Osteoblast (primary cell): ENCODE data around the gene GNG10. TPM values are rescaled to one million over a fixed set of nuclear protein-coding genes. Genes with fewer than 3 reads are reported as not detected.

Source experiments
- DNase-seq: peaks from one replicate; pipeline ENCODE4 v3.0.0; 2011; ENCODE audit warnings: low spot score, mixed read lengths; ENCODE audit not compliant: insufficient read length; ENCODE audit errors: missing footprints
- H2AFZ ChIP-seq: 2 replicates; pipeline ENCODE4 v1.6.0; 2011; ENCODE audit warnings: mild to moderate bottlenecking, low read length
- H3K27ac ChIP-seq: 2 replicates; pipeline ENCODE4 v1.5.1; 2011; ENCODE audit warnings: mild to moderate bottlenecking, low read depth, low read length, moderate library complexity
- H3K27me3 ChIP-seq: 2 replicates; pipeline ENCODE4 v1.6.0; 2012; ENCODE audit warnings: mild to moderate bottlenecking, control low read depth, inconsistent platforms, low read length, moderate library complexity; ENCODE audit not compliant: insufficient read depth
- H3K36me3 ChIP-seq: 2 replicates; pipeline ENCODE4 v1.5.1; 2011; ENCODE audit warnings: mild to moderate bottlenecking, low read length, control low read depth, moderate library complexity; ENCODE audit not compliant: insufficient read depth
- H3K4me1 ChIP-seq: 2 replicates; pipeline ENCODE4 v1.5.1; 2011; ENCODE audit warnings: mild to moderate bottlenecking, low read length, control low read depth, moderate library complexity; ENCODE audit not compliant: insufficient read depth
- H3K4me2 ChIP-seq: 2 replicates; pipeline ENCODE4 v1.6.0; 2011; ENCODE audit warnings: mild to moderate bottlenecking, low read length; ENCODE audit not compliant: insufficient read depth
- H3K4me3 ChIP-seq: fragments of 200-600 bp; sonication (generic); 3 replicates; pipeline ENCODE4 v1.5.1; 2012; ENCODE audit warnings: mild to moderate bottlenecking, low read length, inconsistent platforms; ENCODE audit not compliant: insufficient read depth
- H3K79me2 ChIP-seq: 2 replicates; pipeline ENCODE4 v1.6.0; 2012; ENCODE audit warnings: mild to moderate bottlenecking, low read length, control low read depth, inconsistent platforms; ENCODE audit not compliant: insufficient read depth
- H3K9me3 ChIP-seq: 2 replicates; pipeline ENCODE4 v1.5.1; 2011; ENCODE audit warnings: low read depth, low read length, control low read depth
- H4K20me1 ChIP-seq: 2 replicates; pipeline ENCODE4 v1.6.0; 2012; ENCODE audit warnings: mild to moderate bottlenecking, low read length, control low read depth; ENCODE audit not compliant: insufficient read depth
- CTCF ChIP-seq: IDR thresholded peaks from 2 replicates; pipeline ENCODE4 v1.5.1; 2011; ENCODE audit warnings: mild to moderate bottlenecking, low read depth, low read length, moderate library complexity; ENCODE audit errors: extremely low read depth
- total RNA-seq: library from RNA; depleted of rRNA; stranded (reverse); fragments of >200 nt; gene quantifications from 2 replicates; pipeline ENCODE4 v1.2.3, GENCODE V29; 2012

Gene GNG10
- total RNA-seq, 1 donor: 69.1 TPM

- Histone ChIP-seq H3K36me3 (peaks cover 41% of the 10 kb centered on the region), H3K9me3 (no peaks in the 10 kb centered on the region), H3K27me3 (no peaks in the 10 kb centered on the region), H3K79me2 (peaks cover 29% of the 10 kb centered on the region), H3K4me1 (no peaks in the 10 kb centered on the region), H2AFZ (no peak overlapping the region), H4K20me1 (peaks cover 6% of the 10 kb centered on the region), H3K27ac (no peak overlapping the region), H3K4me3 (no peak overlapping the region), H3K4me2 (no peak overlapping the region)
- no peak for DNase-seq
- no peak for TF ChIP-seq CTCF
Observed at GRCh38 chr9:111649016-111649415, 12.4 kb upstream of the GNG10 start.

GRCh38 chr9:111657051-111657450 lies 4.4 kb upstream of the GNG10 start:
- TF ChIP-seq CTCF: no peak
- no peak overlapping the region for H3K27ac ChIP-seq
- H3K4me1 ChIP-seq: peaks cover 2% of the 10 kb centered on the region
- no peaks in the 10 kb centered on the region for H4K20me1 ChIP-seq
- H3K79me2 ChIP-seq: peaks cover 3% of the 10 kb centered on the region
- DNase-seq: no peak
- no peaks in the 10 kb centered on the region for H3K27me3 ChIP-seq
- no peak overlapping the region for H2AFZ ChIP-seq
- H3K9me3 ChIP-seq: no peaks in the 10 kb centered on the region
- no peak overlapping the region for H3K4me3 ChIP-seq
- H3K36me3 ChIP-seq: peaks cover 21% of the 10 kb centered on the region
- H3K4me2 ChIP-seq: no peak overlapping the region

GRCh38 chr9:111658943-111659342 lies 2.5 kb upstream of the GNG10 start:
- DNase-seq: no peak
- Histone ChIP-seq H3K4me2 (no peak overlapping the region), H3K36me3 (peaks cover 13% of the 10 kb centered on the region), H3K4me3 (no peak overlapping the region), H3K4me1 (peaks cover 10% of the 10 kb centered on the region), H3K79me2 (peaks cover 20% of the 10 kb centered on the region), H3K9me3 (no peaks in the 10 kb centered on the region), H3K27ac (no peak overlapping the region), H4K20me1 (peaks cover 9% of the 10 kb centered on the region), H2AFZ (no peak overlapping the region), H3K27me3 (no peaks in the 10 kb centered on the region)
- TF ChIP-seq CTCF: no peak

DNA sequence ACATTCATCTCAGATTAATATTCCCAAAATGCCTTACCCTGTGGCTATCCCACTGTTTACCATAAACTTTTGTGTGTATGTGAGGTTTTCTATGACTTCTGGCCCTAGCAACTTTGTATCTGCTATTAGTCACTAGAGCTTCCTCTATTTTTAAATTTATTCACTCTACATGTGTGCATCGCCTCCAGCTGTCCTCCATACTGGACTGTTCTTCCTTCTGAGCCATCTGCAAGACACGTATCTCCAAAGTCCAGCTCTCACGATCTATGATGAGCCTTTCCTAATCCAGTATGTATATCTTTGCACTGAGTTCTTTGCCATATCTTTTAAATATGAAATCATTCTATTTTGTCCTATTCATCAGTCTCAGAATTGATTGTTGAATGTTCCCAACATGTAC lies 1.7 kb upstream of the GNG10 start:
- H3K36me3 ChIP-seq: peaks cover 6% of the 10 kb centered on the region
- no peak overlapping the region for H3K4me2 ChIP-seq
- H3K27ac ChIP-seq: no peak overlapping the region
- H3K4me1 ChIP-seq: peaks cover 10% of the 10 kb centered on the region
- peaks cover 14% of the 10 kb centered on the region for H4K20me1 ChIP-seq
- no peaks in the 10 kb centered on the region for H3K9me3 ChIP-seq
- H3K79me2 ChIP-seq: peaks cover 27% of the 10 kb centered on the region
- no peak overlapping the region for H3K4me3 ChIP-seq
- TF ChIP-seq CTCF: no peak
- no peak for DNase-seq
- H3K27me3 ChIP-seq: no peaks in the 10 kb centered on the region
- no peak overlapping the region for H2AFZ ChIP-seq
